NCI-H510A treated with DMSO at 0.1 percent for 48 hours (cell line): Measurements from ENCODE around the gene BTBD2.

ENCODE experiments used
- DNase-seq: peaks from one replicate; lab custom pipeline; 2025; lab: John Stamatoyannopoulos, UW

The BTBD2 gene

DNA sequence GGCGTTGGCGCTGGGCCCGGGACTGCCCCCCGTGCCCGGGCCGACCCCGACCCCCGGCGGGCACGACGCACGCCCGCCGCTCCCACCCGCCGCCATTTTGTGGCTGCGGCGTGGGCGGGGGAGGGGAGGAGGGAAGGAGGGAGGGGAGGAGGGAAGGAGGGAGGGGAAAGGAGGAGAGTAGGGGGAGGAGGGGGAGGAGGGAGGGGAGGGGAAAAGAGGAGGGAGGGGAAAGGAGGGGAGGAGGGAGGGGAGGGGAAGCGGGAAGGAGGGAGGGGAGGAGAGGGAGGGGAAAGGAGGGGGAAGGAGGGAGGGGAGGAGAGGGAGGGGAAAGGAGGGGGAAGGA is at the start of gene BTBD2:
BTBD2 (minus strand) TSS at position 107 of the 343 bp plus-strand sequence; CDS start at position 96, 11 bp downstream.
- peak; percentile 12 for DNase-seq

DNA sequence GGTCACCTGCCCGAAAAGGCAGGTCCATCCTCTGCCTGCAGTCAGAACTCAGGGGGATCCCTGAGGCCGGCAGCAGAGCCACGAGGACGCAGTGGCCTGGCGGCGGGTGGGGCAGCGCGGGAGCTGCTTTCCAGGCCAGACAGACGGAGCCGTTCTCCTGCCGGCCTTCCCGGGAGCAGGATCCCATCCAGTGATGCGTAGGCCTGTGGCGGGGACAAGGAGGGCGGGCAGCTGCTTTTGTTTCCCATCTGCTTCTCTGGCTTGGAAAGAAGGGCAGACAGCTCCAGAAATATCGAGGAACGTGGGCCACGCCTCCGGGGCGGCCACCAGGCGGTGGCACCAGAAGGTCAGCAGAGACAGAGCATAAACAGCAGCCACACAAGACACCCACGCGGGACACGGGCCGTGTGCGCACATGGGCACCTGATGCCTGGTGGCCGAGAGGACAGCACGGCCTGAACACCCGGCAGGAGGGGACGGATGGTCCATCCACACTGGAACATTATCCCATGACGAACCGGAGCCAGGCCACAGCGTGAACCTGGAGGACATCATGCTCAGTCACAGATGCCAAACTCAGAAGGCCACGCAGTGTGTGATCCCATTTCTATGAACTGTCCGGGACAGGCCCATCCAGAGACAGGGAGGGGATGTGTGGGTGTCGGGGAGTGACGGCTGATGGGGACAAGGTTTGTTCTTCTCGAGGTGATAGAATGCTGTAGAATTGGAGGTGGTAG is 49.4 kb upstream of the BTBD2 start:
- DNase-seq: no peak

DNA sequence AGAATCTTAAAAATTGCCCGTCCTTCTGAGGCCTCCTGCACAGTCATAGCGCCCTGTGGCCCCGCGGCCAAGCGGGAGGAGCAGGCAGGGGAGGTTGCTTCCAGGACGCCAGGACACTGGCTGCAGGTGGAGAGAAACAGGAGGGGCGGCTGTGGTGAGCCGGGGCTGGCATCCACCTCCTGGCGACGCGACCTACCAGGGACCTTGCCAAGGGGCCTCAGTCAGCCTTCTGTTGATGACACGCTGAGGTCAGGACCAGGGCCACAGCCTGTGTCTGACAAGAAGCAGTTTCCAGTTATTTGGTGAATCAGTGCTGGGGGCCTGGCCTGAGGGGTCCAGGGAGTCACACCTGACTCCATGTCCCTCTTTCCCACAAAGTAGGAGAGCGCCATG is 48.9 kb upstream of the BTBD2 start:
- DNase-seq: no peak

DNA sequence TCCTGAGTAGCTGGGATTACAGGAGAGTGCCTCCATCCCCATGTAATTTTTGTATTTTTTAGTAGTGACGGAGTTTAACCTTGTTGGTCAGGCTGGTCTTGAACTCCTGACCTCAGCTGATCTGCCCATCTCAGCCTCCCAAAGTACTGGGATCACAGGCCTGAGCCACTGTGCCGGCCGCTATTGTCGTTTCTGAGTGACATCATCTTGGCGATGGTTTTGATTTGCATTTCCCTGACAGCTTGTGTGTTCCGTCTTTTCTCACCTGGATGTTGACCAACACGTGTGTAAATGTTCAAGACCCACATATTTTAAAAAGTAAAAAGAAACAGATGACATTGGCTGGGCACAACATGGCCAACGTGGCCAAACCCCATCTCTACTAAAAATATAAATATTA is 48.3 kb upstream of the BTBD2 start:
- no peak for DNase-seq

DNA sequence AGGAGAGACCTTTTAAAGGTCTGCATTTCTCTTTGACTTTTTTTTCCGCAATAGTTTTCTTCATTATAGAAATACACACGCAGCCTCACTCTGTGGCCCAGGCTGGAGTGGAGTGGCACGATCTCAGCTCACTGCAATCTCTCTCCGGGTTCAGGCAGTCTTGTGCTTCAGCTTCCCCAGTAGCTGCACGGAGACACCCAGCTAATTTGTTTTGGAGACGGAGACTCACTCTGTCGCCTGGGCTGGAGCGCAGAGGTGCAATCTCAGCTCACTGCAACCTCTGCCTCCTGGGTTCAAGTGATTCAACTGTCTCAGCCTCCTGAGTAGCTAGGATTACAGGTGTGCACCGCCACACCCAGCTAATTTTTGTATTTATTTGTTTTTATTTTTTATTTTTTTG is 47.3 kb upstream of the BTBD2 start:
- no peak for DNase-seq

DNA sequence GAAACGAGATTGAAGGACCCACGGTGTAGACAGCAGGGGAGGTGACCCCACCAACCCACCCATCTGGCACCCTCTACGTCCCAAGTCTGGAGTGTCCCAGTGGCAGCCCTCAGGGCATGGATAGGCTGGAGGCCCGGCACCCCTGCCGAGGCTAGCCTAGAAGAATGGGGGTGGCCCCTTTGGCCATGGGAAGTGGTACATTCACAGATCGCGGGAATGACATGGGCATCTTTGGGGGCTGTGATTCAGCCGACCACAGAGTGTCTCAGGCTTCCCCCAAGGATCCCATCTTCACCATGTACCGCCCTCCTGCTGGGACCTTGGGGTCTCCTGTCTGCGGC is 46.8 kb upstream of the BTBD2 start:
- no peak for DNase-seq

DNA sequence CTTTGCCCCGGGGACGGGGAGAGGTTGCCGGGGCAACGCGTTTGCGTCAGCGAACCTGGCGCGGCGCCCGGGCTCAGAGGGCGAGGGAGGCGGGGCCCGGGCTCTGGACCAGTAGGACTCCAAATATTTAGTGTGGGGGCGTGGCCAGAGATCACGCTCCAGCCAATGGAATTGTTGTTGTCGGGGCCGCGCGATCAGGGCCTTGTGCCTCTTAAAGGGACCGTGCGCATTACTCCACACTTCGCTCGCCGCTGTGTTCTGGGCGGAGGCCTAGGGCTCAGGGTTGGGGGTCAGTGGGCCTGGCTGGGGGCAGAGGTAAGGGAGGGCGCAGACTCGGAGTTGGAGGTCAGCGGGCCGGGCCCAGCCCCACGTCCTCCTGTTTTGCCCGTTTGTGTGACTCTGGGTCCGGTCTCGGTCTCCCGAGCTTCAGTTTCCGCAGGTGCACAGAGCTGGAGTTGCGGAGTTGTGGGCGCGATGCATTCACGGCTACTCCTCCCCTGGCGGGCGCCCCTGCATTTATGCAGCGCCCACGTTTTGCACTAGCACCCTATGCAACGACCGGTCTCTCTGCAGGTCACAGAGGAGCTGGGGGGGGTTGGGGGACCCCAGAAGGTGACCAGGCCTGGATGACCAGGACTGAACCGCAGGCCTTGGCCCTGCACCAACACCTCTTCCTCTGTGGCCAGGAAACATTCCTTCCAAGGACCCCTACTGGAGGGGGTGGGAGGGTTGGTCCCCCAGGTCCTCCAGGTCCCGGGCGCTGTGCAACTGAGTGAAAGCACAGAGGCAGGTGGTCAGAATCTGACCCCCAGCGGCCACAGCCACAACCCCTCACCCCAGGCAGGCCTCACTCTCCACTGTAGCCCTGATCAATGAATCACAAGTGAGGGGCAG is 46.2 kb upstream of the BTBD2 start:
- DNase-seq: peak; percentile 93

DNA sequence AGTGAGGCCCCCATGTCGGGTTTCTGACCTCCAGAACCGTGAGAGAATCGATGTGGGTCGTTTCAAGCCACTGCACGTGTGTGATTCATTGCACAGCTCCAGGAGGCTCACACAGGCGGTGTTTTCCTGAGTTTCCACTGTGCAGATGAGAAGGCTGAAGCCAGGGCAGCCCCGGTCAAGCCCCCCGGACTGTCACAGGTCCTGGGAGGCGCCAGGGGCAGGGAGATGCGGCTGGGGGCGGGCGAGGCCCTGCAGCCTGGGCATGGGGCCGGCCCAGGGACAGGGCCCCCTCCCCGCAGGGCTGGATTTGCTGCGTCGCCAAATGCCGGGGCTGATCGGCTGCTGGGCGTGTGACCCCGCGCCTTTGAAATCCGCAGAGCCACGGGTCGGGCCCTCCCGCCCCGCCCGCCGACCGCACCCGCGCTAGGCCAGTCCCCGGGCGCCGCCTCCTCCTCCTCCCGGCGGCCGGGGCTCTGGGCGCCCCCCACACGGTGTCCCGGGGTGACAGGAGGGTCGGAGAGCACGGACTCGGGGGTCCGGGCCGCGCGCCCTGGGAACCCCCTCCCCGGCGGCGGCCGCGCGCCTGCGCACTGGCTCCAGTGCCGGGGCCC is 45.5 kb upstream of the BTBD2 start:
- DNase-seq: no peak

DNA sequence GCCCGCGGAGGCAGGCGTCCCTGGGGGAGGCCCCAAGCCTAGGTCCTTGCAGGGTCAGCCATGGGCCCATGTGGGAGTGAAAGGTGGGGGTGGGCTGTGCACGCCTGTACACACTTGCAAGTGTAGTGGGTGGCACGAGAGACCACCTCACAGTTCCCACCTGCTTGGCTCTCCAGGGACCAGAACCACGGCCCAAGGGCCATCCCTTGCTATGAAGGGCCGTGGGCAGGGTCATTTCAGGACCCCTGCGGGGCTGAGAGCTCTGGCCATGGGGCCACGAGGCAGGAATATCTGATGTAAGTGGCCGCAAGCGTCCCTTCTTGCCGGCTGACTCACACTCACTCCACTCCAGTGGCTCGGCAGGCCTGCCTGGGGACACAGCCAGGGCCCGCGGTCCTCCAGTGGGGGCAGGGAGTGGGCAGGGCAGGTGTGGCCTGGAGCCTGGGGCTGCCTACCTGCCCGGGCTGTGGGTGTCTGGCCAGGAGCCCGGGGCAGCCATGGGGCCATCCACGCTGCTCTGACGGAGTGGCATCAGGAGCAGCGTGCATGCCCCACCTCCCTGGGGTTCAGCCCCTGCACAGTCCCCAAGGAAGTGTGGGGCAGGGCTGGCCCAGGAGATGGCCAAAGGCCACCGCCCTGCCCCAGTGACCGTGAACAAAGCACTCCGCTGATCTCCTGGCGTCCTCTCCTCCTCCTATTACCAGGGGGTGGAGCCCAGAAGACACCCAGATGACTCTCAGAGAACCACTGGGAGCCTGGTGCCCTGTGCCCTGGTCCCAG is 44.1 kb upstream of the BTBD2 start:
- peak; percentile 74 for DNase-seq

DNA sequence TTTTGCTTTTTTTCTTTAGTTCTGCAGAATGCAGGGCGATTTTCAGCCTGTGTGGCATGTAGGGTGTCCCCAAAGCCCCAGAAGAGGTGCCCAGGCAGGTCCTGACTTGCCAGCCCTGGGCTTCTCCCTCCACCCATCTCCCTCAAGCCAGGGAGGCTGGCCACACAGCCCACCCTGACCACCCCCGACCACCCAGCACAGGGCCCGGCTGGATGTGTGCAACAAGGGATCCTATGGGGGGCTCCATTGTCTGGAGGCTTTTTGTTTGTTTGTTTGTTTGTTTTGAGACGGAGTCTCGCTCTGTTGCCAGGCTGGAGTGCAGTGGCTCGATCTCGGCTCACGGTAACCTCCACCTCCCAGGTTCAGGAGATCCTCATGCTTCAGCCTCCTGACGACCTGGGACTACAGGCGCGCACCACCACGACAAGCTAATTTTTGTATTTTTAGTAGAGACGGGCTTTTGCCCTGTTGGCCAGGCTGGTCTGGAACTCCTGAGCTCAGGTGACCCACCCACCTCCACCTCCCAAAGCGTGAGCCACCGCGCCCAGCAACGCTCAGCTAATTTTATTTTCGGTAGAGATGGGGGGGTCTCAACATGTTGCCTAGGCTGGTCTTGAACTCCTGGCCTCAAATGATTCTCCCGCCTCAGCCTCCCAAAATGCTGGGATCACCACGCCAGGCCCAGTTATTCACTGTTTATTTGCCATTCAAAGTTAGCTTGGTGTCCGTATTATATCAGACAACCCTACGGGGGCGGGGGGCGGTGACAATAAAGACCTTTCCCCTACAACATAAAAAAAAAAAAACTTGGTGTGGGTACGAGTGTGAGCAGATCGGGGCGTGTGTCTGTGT is 43.3 kb upstream of the BTBD2 start:
- DNase-seq: no peak

DNA sequence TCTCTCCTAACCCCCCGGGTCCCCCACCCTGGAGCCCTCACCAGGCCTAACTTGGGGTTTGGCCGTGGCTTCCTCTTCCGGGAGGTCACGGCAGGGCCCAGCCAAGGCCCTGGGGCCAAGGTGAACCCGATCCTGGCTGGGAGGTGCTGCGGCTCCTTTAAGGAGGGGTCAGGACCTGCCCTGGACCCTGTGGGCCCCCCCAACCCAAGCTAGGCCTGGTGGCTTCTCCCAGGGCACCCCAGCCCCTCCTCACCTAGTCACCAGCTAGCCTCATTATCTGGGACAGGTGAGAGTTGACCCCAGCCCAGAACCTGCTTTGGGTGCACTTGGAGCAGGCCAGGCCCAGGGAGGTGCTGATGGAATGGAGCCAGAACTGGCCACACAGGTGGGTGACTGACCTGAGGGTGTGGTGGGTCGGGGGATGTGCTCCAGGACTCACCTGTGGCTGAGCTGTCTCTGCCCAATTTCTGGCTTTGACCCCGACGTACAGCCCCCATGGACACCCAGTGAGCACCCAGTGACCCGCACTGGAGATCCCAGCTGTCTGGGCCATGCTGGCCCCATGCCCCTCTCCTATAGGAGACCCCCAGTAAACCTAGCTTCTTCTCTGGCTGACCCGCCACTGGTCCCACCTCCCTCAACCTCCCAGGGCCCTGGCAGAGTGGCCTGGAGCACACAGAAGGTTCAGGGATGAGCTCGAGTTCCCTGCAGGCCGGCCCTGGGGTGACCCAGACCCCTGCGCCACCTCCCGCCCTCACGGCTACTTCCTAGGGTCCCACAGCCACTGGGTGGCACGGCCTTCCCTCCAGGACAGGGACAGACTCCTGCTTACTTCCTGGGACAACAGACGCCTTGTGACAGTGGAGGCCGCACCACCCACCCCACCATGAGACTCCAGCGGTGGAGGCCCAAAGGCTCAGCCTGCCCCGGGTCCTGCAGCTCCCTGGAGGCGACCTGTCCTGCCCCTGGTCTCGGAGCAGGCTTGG is 42.3 kb upstream of the BTBD2 start:
- DNase-seq: no peak

DNA sequence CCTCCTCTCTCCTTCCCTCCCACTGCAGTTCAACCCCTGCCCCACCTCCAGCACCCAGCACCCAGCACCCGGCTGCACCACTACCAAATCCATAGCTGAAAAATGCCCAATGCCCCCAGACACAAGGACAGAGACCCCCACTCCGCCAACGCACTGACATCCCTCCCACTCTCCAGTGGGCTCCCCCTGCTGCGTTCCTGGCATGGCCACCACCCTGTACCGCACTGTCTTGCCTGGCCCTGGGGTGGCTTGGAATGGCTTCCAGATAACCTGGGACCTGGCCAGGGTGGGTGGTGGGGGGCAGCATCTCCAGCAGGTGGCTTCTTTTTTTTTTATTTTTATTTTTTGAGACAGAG is 41.3 kb upstream of the BTBD2 start:
- no peak for DNase-seq

DNA sequence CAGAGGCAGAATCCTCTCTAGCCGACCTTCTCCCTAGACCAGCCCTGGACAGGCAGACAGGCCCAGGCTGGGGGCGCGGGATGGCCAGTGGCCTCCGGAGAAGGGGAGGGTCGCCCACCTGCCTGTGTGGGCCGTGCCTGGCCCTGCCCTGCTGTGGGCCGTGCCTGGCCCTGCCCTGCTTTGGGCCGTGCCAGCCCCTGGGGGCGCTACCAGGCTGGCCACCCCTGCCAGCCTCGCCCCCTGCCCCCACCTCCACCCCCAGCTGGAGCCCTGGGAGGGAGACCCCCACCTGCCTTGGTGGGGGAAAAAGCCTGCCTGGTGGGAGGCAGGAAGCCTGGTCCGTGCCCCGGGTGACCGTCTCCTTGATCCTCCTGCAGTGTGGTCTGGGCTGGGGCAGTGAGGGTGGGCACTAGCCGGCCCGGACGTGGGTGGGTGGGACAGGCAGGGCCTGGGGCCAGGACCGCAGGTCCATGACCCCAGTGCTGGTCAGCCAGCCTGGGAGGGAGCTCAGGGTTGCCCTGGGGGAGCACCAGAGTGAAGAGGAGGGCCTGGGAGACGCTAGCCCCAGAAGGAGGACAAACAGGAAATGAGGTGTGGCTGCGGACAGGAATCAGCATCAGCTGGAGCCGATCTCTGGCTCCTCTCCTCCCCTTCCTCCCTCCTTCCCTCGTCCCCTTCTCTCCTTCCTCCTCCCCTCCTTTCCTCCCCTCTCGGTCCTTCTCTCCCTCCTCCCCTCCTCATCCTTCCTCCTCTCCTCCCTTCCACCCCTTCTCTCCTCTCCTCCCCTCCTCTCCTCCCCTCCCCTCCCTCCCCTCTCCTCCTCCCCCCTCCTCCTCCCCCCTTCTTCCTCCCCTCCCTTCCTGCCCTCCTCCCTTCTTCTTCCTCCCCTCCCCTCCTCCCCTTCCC is 40.7 kb upstream of the BTBD2 start:
- DNase-seq: peak; percentile 7

DNA sequence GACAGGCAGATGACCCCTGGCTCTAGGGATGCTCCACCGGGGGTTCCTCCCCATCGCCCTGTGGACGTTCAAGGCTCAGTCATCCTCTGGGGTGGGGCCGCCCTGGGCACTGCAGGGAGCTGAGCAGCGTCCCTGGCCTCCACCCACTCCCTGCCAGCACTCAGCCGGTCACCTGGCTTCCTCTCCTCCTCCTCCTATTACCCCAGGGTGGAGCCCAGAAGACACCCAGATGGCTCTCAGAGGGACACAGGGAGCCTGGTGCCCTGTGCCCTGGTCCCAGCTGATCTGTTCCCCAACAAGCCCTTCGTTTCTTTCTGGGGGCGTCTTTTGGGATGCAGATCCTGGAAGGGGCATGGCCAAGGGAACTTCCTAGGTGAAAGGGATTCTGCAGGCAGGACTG is 39.2 kb upstream of the BTBD2 start:
- DNase-seq: peak; percentile 29

DNA sequence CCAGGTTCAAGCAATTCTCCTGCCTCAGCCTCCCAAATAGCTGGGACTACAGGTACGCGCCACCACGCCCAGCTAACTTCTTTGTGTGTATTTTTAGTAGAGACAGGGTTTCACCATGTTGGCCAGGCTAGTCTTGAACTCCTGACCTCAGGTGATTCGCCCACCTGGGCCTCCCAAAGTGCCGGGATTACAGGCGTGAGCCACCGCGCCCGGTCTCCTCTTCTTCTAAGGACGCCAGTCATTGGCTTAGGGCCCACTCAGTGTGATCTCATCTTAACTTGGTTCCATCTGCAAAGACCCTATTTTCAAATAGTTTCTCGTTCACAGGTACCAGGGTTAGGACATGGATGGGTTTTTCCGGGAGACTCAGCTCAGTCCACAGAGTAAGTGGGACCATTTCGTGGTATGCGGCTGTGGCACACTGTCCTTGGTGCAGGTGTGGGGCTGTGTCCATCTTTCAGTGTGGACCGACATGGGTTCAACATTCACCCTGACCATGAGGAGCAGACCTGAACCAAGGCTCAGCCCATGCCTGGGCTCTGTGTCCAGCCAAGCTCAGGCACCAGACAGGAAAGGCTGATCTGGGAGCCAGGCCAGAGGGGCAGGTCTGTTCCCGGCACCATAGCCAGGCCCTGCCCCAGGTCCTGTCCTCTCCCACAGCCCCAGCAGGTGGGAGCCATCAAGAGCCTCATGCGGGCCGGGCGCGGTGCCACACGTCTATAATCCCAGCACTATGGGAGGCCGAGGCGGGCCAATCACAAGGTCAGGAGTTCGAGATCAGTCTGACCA is 38.3 kb upstream of the BTBD2 start:
- DNase-seq: no peak

DNA sequence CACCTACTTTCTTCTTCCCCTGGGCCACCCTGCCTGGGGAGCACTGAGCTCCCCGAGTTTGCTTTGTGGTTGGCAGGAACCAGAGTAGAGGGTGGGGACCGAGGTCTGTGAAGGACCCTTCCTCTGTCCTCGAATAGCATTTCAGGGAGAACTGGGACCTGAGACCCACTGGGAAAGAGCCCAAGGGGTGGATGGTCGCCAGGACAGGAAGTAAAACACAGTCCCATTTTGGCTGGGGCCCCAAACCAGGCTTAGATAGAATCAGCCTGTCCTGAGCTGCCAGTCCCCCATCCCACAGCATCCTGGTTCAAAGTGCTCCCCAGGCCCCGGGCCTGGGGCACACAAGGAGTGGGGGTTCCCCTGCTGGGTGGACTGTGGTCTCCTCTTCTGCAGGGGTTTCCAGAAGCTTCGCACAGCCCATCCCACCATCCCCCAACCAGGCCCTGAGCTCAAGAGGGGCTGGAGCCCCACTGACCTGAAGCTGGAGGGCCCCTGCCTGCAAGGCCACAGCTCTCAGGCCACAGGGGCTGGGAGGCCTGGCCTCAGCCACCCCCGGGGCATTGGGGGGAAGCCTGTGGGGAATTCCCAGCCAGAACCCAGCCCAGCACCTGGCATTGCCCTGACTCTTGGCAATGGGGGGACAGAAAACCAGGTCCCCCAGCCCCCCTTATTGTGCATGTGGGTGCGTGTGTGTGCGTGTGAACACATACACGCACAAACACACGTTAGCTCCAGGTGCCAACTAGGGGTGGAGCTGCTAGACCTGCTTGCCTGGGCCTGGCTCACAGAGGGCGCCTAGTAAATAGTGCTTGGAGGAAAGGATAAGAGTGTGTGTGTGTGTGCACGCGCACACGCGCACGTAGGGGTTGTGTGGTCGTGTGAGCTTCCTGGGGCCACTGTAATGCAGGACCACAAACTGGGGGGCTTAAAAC is 36.5 kb upstream of the BTBD2 start:
- DNase-seq: no peak
